22Rv1 (cell line): ENCODE results near the gene PHPT1.

ENCODE experiments used
- H3K27ac ChIP-seq: fragments of 450-650 bp; 2 replicates; pipeline ENCODE4 v1.5.1; 2017
- CTCF ChIP-seq: fragments of 450-650 bp; IDR thresholded peaks from 2 replicates; pipeline ENCODE4 v1.5.1; 2017; ENCODE audit warnings: mild to moderate bottlenecking
- ZFX ChIP-seq: fragments of 450-650 bp; IDR thresholded peaks from 2 replicates; pipeline ENCODE4 v1.6.1; 2017; ENCODE audit warnings: antibody characterized with exemption, borderline replicate concordance

The PHPT1 gene

DNA sequence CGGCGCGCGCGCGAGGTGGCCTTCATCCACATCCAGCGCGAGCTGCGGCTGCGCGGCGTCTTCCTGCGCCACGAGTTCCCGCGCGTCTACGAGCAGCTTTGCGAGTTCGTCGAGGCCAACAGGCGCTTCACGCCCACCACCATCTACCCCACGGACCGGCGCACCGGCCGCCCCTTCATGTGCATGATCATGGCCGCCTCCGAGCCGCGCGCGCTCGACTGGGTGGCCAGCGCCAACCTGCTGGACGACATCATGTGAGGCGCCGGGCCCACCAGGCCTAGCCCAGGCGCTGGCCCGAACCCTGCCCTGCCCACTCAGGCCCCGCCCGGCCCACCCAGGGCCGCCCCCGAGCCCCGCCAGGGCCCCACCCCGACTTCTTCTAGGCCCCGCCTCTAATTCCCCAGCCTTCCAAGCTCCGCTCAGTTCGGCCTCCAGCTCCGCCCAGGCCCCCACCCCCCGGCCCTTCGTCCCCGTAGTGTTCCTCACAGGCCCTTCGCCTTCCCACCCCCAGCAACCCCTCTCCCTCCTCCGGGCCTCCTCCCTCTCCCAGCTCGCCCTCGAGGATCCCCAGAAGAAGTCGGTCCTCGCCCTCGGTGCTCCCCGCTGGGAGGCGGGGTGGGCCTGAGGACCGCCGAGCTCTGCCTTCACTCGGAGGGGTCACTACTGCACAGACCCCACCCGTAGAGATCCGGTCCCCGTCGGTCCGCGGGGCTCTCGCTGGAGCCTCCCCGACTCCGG lies 2.0 kb upstream of the PHPT1 start:
- H3K27ac ChIP-seq = peak overlapping the region; percentile 99
- TF ChIP-seq ZFX (no peak), CTCF (no peak)

- peak overlapping the region; percentile 99 for H3K27ac ChIP-seq
- TF ChIP-seq CTCF (no peak), ZFX (no peak)
These were observed 1.3 kb upstream of the PHPT1 start for GRCh38 chr9:136847826-136848392.

GRCh38 chr9:136848393-136849037 lies 694 bp upstream of the PHPT1 start:
- TF ChIP-seq ZFX (no peak), CTCF (no peak)
- H3K27ac ChIP-seq = peak overlapping the region; percentile 99

GRCh38 chr9:136849960-136850865 lies 1.0 kb downstream of the PHPT1 start:
- H3K27ac ChIP-seq = peak overlapping the region; percentile 99
- TF ChIP-seq ZFX (no peak), CTCF (no peak)

GRCh38 chr9:136850866-136851775 lies 1.9 kb downstream of the PHPT1 start:
- H3K27ac ChIP-seq = peak overlapping the region; percentile 99
- TF ChIP-seq CTCF = no peak
- no peak for TF ChIP-seq ZFX

DNA sequence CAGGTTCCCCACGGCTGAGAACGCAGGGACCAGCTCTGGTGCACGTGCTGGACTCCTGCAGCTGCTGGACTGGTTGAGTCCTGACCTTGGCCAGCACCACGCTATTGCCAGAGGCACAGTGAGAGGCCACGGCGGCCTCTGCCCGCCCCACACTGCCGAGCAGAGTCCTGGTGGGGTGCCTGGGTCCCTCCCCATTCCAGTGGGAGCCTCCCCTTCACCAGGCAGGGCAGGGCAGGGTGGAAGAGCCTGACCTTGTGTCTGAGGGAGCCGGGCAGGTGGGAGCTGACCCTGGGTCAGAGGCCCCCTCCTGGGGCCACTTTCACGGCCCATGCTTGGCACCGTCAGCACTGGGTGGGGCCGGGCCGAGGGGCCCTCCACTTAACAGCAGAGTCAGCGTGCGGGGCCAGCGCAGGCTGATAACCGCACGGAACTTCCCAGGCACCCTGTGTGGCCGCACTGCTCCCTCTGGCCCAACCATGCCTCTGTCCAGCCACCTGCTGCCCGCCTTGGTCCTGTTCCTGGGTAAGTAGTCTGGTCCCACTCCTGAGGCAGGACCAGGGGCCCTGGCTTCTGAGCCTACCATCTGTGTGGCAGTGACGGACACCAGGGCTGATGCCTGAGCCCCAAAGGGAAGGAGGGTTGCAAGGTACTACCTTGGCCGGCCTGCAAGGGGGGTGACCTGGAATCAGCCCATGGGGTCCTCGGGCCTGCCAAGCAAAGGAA lies 2.9 kb downstream of the PHPT1 start, which contains the start of gene MAMDC4:
TSS of gene MAMDC4 (plus strand) at position 406 of the 723 bp plus-strand sequence. CDS start at position 477, 71 bp downstream.
- TF ChIP-seq CTCF (no peak), ZFX (no peak)
- peak within 1 kb of the TSS; percentile 99 for H3K27ac ChIP-seq
